HG02642 (cell line): ENCODE measurements around the gene ATP2B1.
A peak's percentile ranks its signal among the peaks of the same experiment; 100 is the strongest.
"Not testable (repeated sequence)": the region's sequence is repeated elsewhere in the genome, so short reads cannot be mapped to it uniquely, and the experiment has no call there.

Source experiments
- ATAC-seq: cut with Tn5 transposase; IDR thresholded peaks from one replicate; pipeline ENCODE4 v1.9.1; 2021; ENCODE audit warnings: mild to moderate bottlenecking; ENCODE audit not compliant: unreplicated experiment, poor library complexity

The ATP2B1 gene

GRCh38 chr12:89708565-89709156 lies at the start of gene ATP2B1:
Gene ATP2B1 (minus strand): TSS chr12:89708838. CDS start chr12:89655886, 52,952 bp downstream.
- ATAC-seq, result peak; percentile 70

- not testable (repeated sequence) for ATAC-seq
Observed at GRCh38 chr12:89757987-89758386, 49.3 kb upstream of the ATP2B1 start.

GRCh38 chr12:89756585-89757398 lies 48.2 kb upstream of the ATP2B1 start:
- ATAC-seq, result peak; percentile 93

- ATAC-seq, result peak; percentile 18
Observed at GRCh38 chr12:89756194-89756584, 47.6 kb upstream of the ATP2B1 start.

GRCh38 chr12:89753997-89754396 lies 45.4 kb upstream of the ATP2B1 start:
- no peak for ATAC-seq

- peak; percentile 52 for ATAC-seq
Observed at GRCh38 chr12:89752341-89752740, 43.7 kb upstream of the ATP2B1 start.

GRCh38 chr12:89750389-89751351 lies 42.0 kb upstream of the ATP2B1 start:
- ATAC-seq, result no peak

GRCh38 chr12:89748791-89749190 lies 40.2 kb upstream of the ATP2B1 start:
- no peak for ATAC-seq

- ATAC-seq, result no peak
Observed at GRCh38 chr12:89745286-89745685, 36.6 kb upstream of the ATP2B1 start.

GRCh38 chr12:89742337-89743022 lies 33.8 kb upstream of the ATP2B1 start:
- no peak for ATAC-seq

- ATAC-seq, result no peak
Observed at GRCh38 chr12:89740943-89741342, 32.3 kb upstream of the ATP2B1 start.

- no peak for ATAC-seq
Observed at GRCh38 chr12:89736995-89737394, 28.4 kb upstream of the ATP2B1 start.

- ATAC-seq, result no peak
Observed at GRCh38 chr12:89733579-89734201, 25.1 kb upstream of the ATP2B1 start.

- no peak for ATAC-seq
Observed at GRCh38 chr12:89732522-89732921, 23.9 kb upstream of the ATP2B1 start.

GRCh38 chr12:89731614-89732013 lies 23.0 kb upstream of the ATP2B1 start:
- ATAC-seq, result no peak

GRCh38 chr12:89731089-89731488 lies 22.5 kb upstream of the ATP2B1 start:
- ATAC-seq, result no peak

- ATAC-seq, result no peak
Observed at GRCh38 chr12:89729946-89730459, 21.4 kb upstream of the ATP2B1 start.

GRCh38 chr12:89723276-89723675 lies 14.6 kb upstream of the ATP2B1 start:
- no peak for ATAC-seq

- ATAC-seq, result peak; percentile 92
Observed at GRCh38 chr12:89721291-89721987, 12.8 kb upstream of the ATP2B1 start.
